NB4 (cell line): Measurements from ENCODE around the gene IFI30.

Source experiments
- CTCF ChIP-seq: IDR thresholded peaks from one replicate; pipeline ENCODE4 v1.5.1; 2012; ENCODE audit warnings: low read depth, low read length
- MAX ChIP-seq: IDR thresholded peaks from 2 replicates; pipeline ENCODE4 v1.6.1; 2011; ENCODE audit warnings: low read depth, low read length
- MYC ChIP-seq: IDR thresholded peaks from 2 replicates; pipeline ENCODE4 v1.6.1; 2011; ENCODE audit warnings: low read depth, low read length
- POLR2A ChIP-seq: IDR thresholded peaks from 2 replicates; pipeline ENCODE4 v1.6.1; 2011; ENCODE audit warnings: mild to moderate bottlenecking; ENCODE audit not compliant: insufficient read length; ENCODE audit errors: extremely low read depth

- TF ChIP-seq CTCF (no peak), MAX (no peak), MYC (no peak), POLR2A (no peak)
These were observed 16.7 kb downstream of the IFI30 start for GRCh38 chr19:18190278-18190677.
